NOMO-1 treated with DMSO at 0.1 percent for 48 hours (cell line): Measurements from ENCODE around the gene KCNF1.

Experiments
- DNase-seq: peaks from one replicate; lab custom pipeline; 2025; ENCODE audit not compliant: unreplicated experiment; lab: John Stamatoyannopoulos, UW

KCNF1 gene

GRCh38 chr2:10918661-10919409, 7.1 kb downstream of the KCNF1 start:
- no peak for DNase-seq

GRCh38 chr2:10919410-10919770, 7.7 kb downstream of the KCNF1 start:
- no peak for DNase-seq

- DNase-seq, result no peak
Measured at GRCh38 chr2:10919771-10920621, 8.3 kb downstream of the KCNF1 start.

- no peak for DNase-seq
Measured at GRCh38 chr2:10920764-10921388, 9.1 kb downstream of the KCNF1 start.

- no peak for DNase-seq
Measured at GRCh38 chr2:10921525-10921924, 9.8 kb downstream of the KCNF1 start.

DNA sequence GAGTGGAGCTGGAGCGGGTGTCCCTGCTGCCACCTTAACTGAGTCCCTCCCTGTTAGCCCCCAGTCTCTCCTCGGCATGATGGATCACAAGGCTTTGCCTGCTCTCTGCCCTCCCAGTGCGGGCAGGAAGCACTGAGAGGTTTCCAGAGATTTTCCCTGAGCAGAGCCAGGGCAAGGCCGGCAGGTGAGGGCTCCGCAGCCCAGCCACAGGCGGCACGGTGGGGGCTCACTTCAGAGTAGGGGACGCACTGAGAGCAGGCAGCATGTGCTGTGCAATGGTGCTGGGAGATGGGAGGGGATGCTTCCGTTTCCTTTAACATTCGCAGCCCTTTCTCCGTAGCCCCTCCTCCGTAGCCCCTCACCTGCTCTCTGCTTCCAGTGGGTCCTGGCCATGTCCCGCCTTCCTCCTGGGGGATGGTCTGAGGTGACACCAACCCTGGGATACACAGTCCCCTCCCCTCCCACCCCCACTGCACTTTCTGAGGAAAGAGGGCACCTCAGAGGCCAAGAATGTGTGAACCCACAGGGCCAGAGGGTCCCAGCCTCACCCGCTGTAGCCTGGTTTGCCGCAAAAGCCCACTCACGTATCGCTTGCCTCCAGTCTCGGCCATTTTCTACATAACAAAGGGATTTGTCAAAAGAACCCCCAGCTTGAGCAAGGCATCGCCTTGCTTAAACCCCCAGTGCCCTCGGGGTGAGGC, 10.7 kb downstream of the KCNF1 start:
- no peak for DNase-seq

DNA sequence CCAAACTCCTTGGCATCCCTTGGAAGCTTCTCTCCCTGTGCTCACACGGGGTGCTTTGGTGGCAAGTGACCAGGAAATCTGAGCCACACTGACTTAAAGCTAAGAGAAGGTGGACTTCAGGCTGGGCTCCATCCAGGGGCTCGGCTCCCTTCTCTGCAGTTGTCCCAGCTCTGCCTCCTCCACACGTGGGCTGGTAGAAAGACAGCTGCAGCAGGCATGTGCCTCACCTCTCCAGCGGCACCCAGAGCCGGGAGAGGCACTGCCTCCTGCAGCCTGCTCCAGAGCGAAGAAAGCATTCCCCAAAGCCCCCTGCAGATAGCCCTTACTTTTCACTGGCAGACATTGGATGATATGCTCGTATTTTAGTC, 11.3 kb downstream of the KCNF1 start:
- no peak for DNase-seq

DNA sequence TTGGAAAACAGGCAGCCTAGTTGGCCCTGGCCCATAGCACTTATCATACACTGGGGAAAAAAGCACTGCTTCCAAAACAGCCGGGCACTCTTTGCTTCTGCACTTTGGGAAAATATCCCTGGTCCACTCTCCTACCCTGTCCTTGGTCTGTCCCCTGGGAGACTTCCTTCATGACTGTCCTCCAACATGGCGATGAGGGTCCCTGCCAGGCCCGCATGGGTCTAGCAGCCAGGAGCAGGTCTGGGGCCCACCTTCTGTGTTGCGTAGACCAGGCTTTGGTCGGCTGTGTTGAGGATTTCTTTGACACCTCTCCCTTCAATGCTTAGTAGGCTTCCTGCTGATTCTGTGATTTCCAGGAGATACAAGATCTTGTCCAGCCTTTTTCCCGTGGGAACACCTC, 12.2 kb downstream of the KCNF1 start:
- DNase-seq, result no peak

DNA sequence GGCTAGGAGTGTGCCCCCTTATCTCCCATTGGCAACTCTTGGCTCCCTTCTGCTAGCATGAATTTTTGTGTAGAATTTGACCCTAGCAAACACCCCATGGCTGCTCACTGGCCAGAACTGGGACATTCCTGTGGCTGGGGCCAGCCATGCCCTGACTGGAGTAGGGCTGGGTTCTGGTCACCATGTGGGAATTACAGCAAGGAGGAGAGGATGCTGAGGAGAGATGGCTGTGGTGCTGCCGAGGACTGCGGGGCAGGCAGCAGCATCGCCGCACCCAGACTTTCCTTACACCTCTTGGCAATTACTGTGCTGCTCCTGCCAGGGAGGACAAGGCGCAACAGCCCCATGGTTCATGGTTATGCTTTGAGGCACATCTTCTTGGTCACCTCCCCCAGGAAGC, 12.7 kb downstream of the KCNF1 start:
- no peak for DNase-seq

GRCh38 chr2:10924859-10925258, 13.1 kb downstream of the KCNF1 start:
- DNase-seq, result no peak

GRCh38 chr2:10926191-10926820, 14.6 kb downstream of the KCNF1 start:
- DNase-seq, result no peak

GRCh38 chr2:10930721-10931516, 19.2 kb downstream of the KCNF1 start:
- no peak for DNase-seq

DNA sequence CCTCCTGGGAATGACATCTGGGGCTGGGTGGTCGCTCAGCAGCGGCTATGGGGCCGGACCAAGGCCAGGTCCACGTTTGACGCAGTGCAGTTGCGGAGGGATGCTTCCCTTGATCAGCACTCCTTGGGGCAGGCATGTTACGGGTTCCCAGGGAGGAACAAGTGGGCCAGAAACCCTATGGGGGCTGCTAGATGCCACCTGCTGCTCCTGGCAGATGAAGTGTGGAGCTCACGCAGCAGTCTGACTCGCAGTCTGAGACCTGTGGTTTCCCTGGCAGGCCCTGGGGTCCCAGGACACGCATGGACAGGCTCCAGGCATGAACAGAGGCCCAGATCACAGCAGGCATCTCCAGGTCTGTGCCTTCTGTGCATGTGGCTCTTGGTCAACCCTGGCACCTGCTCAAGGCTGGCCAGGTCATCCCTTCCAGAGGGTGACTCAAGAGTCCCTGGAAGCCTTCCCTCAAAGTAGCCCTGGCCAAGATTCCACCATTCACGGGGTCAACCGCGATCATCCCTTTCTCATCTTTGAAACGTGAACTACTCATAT, 20.0 kb downstream of the KCNF1 start:
- no peak for DNase-seq

DNA sequence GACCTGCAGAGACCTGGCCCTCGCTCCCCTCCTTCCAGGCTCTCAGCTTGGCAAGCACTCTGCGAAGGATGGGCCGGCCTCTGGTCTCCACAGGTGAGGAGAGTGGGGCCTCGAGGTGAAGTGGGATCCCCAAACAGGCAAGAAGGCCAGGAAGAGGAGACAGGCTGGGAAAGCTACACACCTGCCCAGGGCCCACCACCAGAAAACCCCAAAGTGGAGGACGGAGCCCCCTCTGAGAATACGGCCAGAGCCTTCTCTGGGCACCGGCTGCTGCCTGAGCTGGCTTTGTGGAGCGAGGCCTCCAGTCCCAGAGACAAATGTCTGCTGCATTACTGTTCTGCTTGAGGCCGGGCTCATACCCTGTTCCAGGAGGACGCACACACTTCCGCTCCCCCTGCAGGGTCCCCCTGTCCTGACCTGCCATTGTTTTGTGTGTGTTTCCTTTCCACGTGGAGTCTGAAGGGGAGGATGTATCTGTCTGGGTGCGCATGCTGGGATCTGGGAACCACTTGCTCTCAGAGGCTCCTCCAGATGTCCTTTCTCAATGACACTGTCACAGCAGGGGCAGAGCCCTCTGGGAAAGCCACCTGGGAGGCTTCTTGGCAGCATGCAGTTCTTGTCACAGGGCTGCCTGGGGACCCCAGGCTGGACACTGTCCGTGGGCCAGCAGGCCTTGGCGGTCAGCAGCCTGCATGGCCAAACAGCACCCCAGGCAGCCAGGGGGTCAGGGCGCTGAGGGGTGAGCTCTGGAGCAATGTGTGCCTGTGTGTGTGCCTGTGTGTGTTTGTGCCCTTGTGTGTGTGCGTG, 20.8 kb downstream of the KCNF1 start:
- no peak for DNase-seq

DNA sequence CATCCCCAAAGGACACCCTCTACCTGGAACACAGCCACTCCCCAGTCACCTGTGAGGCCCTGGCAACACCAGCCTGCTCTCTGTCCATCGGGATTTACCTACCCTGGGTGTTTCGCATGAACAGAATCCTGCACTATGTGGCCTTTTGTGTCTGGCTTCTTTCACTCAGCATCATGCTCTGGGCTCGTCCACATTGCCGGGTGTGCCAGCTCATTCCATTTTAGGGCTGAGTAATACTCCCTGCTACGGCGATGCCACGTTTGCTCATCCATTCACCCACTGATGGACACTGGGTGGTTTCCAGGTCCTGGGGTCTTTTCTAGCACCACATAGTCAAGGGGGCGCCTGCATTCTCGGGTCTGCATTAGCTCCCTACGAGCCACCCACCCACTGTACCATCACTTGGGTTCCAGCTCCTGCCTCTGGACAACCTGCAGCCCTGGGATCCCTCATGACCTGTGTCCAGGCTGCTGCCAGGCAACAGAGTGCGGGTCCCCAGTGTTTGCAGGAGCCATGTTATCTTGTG, 22.0 kb downstream of the KCNF1 start:
- no peak for DNase-seq

DNA sequence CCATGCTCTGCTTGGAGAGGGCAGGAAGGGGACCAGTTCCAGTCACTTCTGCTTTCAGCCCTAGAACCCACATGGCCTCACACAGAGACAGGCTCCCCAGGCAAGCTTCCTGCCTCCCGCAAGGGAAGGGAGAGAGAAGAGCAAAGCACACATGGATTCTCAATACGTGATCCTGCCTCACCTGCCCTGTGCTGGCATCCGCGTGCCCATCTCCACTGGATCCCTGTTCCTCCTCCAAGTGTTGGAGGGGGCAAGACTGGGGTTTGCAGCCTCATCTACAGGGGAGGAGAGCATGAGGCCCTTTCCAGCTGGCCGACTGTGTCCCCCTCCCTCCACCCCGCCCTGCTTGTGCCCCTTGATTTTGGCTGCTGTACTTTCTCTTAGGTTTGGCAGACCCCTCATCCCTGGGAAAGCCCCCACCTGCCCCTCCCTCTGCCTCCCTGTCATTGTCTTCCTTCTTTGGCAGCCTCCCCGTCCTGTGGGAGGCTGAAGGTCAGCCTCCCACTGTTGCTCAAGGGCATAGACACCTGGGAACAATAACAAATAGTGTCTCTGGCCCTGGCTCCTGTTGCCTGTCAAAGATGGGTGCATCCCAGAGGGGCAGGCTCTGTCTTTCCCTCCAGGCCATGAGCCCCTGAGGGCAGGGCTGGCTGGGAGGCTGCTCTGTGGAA, 22.7 kb downstream of the KCNF1 start:
- peak; percentile 22 for DNase-seq

- DNase-seq, result no peak
Measured at GRCh38 chr2:10934979-10935350, 23.2 kb downstream of the KCNF1 start.

GRCh38 chr2:10935366-10935918, 23.7 kb downstream of the KCNF1 start:
- no peak for DNase-seq
